K562 (cell line): Measurements from ENCODE around the gene SHISA7. TPM values are rescaled to one million over a fixed set of nuclear protein-coding genes. Genes with fewer than 3 reads are reported as not detected.

Experiments used
- ATAC-seq: fragments of 200-7000 bp; cut with Tn5 transposase; 3 replicates; pipeline ENCODE4 v1.9.1; 2020; ENCODE audit warnings: moderate library complexity
- BruUV-seq: library from RNA; stranded (reverse); fragments of 400-500 nt; replicated peaks from 2 replicates; lab custom pipeline; 2021; lab: Mats Ljungman, UMichigan
- CTCF ChIA-PET: fragments of 300-600 bp; formaldehyde crosslinking; extraction: SDS; loops from one replicate; lab custom pipeline; 2021; ENCODE audit warnings: low intra/inter-chr PET ratio; lab: Yijun Ruan, JAX
- POLR2A ChIA-PET: fragments of 300-600, 350-650 bp; sonication (Branson Sonifier 250); formaldehyde crosslinking; extraction: SDS; loops from one replicate; lab custom pipeline; 2021; ENCODE audit warnings: antibody characterized with exemption, inconsistent platforms; lab: Yijun Ruan, JAX
- DNase-seq, 4 experiments: peaks; one replicate each; pipeline versions ENCODE4 v3.0.0 to v3.0.0-alpha.2; 2011 to 2018; ENCODE audit warnings: low spot score in 3 of 4, mixed read lengths in 3 of 4; ENCODE audit errors: extremely low read depth in 1 of 4
- FAIRE-seq: peaks from 2 replicates; lab custom pipeline; 2011; peaks lifted over from hg19 to GRCh38; lab: Jason Lieb, UNC
- H2AFZ ChIP-seq: 2 replicates; pipeline ENCODE4 v1.6.0; 2011; ENCODE audit warnings: low read depth, low read length, control low read depth, inconsistent platforms
- H3K27ac ChIP-seq: fragments of 200-600 bp; 3 replicates; pipeline ENCODE4 v1.8.0; 2011; ENCODE audit warnings: low read depth, mild to moderate bottlenecking, control low read depth, inconsistent platforms, low read length, moderate library complexity, mixed read lengths; ENCODE audit errors: extremely low read depth
- H3K27me3 ChIP-seq, 2 experiments: fragments of 300-600 bp in 1 of 2; 2 replicates in 1 of 2; 3 replicates in 1 of 2; pipeline versions ENCODE4 v1.6.0 to v1.8.0; 2011; ENCODE audit warnings: inconsistent platforms in 2 of 2, low read length in 2 of 2, mild to moderate bottlenecking in 1 of 2, mixed read lengths in 1 of 2, moderate library complexity in 1 of 2; ENCODE audit not compliant: control insufficient read depth in 2 of 2, insufficient read depth in 2 of 2
- H3K36me3 ChIP-seq: fragments of 300-600 bp; 3 replicates; pipeline ENCODE4 v1.8.0; 2011; ENCODE audit warnings: mild to moderate bottlenecking, low read length, inconsistent platforms; ENCODE audit not compliant: control insufficient read depth, insufficient read depth
- H3K4me1 ChIP-seq, 2 experiments: fragments of 200-600 bp in 1 of 2; replicated peaks in 1 of 2; 2 replicates in 1 of 2; 3 replicates in 1 of 2; pipeline versions ENCODE4 v1.5.1 to v1.8.0; 2011; ENCODE audit warnings: inconsistent platforms in 2 of 2, low read length in 2 of 2, mild to moderate bottlenecking in 1 of 2, mixed read lengths in 1 of 2, moderate library complexity in 1 of 2; ENCODE audit not compliant: control insufficient read depth in 2 of 2, insufficient read depth in 2 of 2
- H3K4me2 ChIP-seq: 2 replicates; pipeline ENCODE4 v1.6.1; 2011; ENCODE audit warnings: low read length, control low read depth, inconsistent platforms, mixed read lengths; ENCODE audit not compliant: insufficient read depth
- H3K4me3 ChIP-seq: fragments of 200-600 bp; sonication (generic), shearing (Covaris generic); 2 replicates; pipeline ENCODE4 v1.5.1; 2016; ENCODE audit warnings: control low read depth, inconsistent platforms
- H3K79me2 ChIP-seq: fragments of 200-600 bp; 3 replicates; pipeline ENCODE4 v1.8.0; 2011; ENCODE audit warnings: low read length, inconsistent platforms; ENCODE audit not compliant: control insufficient read depth, insufficient read depth
- H3K9ac ChIP-seq, 2 experiments: 2 replicates each; pipeline versions ENCODE4 v1.6.0 to v1.6.1; 2011; ENCODE audit warnings: low read depth in 2 of 2, low read length in 2 of 2, control low read depth in 1 of 2, inconsistent platforms in 1 of 2, mild to moderate bottlenecking in 1 of 2, mixed read lengths in 1 of 2; ENCODE audit not compliant: insufficient read depth in 1 of 2
- H3K9me1 ChIP-seq: one replicate; pipeline ENCODE4 v1.6.0; 2011; ENCODE audit warnings: inconsistent platforms, mild to moderate bottlenecking, low read length, moderate library complexity; ENCODE audit not compliant: control insufficient read depth, insufficient read depth
- H3K9me3 ChIP-seq: replicated peaks from 2 replicates; pipeline ENCODE4 v1.5.1; 2011; ENCODE audit warnings: low read depth, low read length, inconsistent platforms; ENCODE audit not compliant: control insufficient read depth, insufficient read depth
- H4K20me1 ChIP-seq: replicated peaks from 2 replicates; pipeline ENCODE4 v1.6.1; 2011; ENCODE audit warnings: low read length, inconsistent platforms, mixed read lengths; ENCODE audit not compliant: control insufficient read depth, insufficient read depth
- GABPA ChIP-seq: fragments of 200-800 bp; sonication (Bioruptor generic); conservative IDR thresholded peaks from 2 replicates; pipeline ENCODE4 v1.6.1; 2016; ENCODE audit warnings: low read depth, missing genetic modification characterization, missing compliant biosample characterization
- HDGF ChIP-seq: fragments of 450-650 bp; IDR thresholded peaks from 2 replicates; pipeline ENCODE4 v1.6.1; 2016
- HOXB6 ChIP-seq: fragments of 250-450 bp; sonication (Bioruptor Pico); IDR thresholded peaks from 2 replicates; pipeline ENCODE4 v1.5.1; 2022; ENCODE audit warnings: mild to moderate bottlenecking, borderline replicate concordance
- HSF4 ChIP-seq: fragments of 250-450 bp; sonication (Bioruptor Pico); IDR thresholded peaks from 2 replicates; pipeline ENCODE4 v2.1.2; 2022; ENCODE audit warnings: mild to moderate bottlenecking, moderate library complexity, borderline replicate concordance
- MAZ ChIP-seq, 2 experiments: fragments of 450-650 bp in 1 of 2; sonication (generic) in 1 of 2; formaldehyde crosslinking; IDR thresholded peaks in 1 of 2; conservative IDR thresholded peaks in 1 of 2; 2 replicates each; pipeline versions ENCODE4 v1.4.0 to v1.5.0; 2020; ENCODE audit warnings: mild to moderate bottlenecking in 1 of 2, missing genetic modification reagents in 1 of 2
- POLR2AphosphoS5 ChIP-seq: IDR thresholded peaks from 2 replicates; pipeline ENCODE4 v1.6.1; 2011; ENCODE audit warnings: mild to moderate bottlenecking, low read depth, low read length, moderate library complexity; ENCODE audit not compliant: control insufficient read depth, insufficient read depth
- RBM34 ChIP-seq: fragments of 200-400 bp; formaldehyde crosslinking; IDR thresholded peaks from 2 replicates; pipeline ENCODE4 v1.6.1; 2018; ENCODE audit warnings: low read length, borderline replicate concordance; ENCODE audit not compliant: insufficient read depth
- RCOR1 ChIP-seq, 2 experiments: IDR thresholded peaks; 2 replicates each; pipeline ENCODE4 v1.6.1; 2012; ENCODE audit warnings: low read depth in 2 of 2, low read length in 2 of 2, borderline replicate concordance in 1 of 2, improper control_type of control experiment in 1 of 2
- RFX1 ChIP-seq: fragments of 450-650 bp; IDR thresholded peaks from 2 replicates; pipeline ENCODE4 v1.6.1; 2016; ENCODE audit warnings: mild to moderate bottlenecking, moderate library complexity
- SP1 ChIP-seq: sonication (generic); formaldehyde crosslinking; IDR thresholded peaks from 2 replicates; pipeline ENCODE4 v1.8.1; 2022; ENCODE audit warnings: mild to moderate bottlenecking, missing genetic modification reagents
- STAT5A ChIP-seq: IDR thresholded peaks from 2 replicates; pipeline ENCODE4 v1.6.1; 2012; ENCODE audit warnings: low read length, inconsistent platforms, borderline replicate concordance
- TCFL5 ChIP-seq: fragments of 250-450 bp; sonication (Bioruptor Pico); conservative IDR thresholded peaks from 2 replicates; pipeline ENCODE4 v1.6.1; 2021; ENCODE audit warnings: mild to moderate bottlenecking, moderate library complexity, matching md5 sums
- TRIM28 ChIP-seq: fragments of 450-650 bp; IDR thresholded peaks from 2 replicates; pipeline ENCODE4 v1.6.1; 2017
- ZEB2 ChIP-seq: fragments of 450-650 bp; IDR thresholded peaks from 2 replicates; pipeline ENCODE4 v1.6.1; 2016
- ZZZ3 ChIP-seq: fragments of 450-650 bp; IDR thresholded peaks from 2 replicates; pipeline ENCODE4 v1.6.1; 2016; ENCODE audit warnings: antibody characterized with exemption, mild to moderate bottlenecking, moderate library complexity
- WGBS: fragments of 100-300 bp; shearing (Covaris generic); methylation state at CpG from one replicate; pipeline ENCODE4 v1.1.6; 2016; ENCODE audit warnings: low coverage, mixed read lengths; ENCODE audit not compliant: insufficient coverage; ENCODE audit errors: missing lambda C conversion rate; 5-methylcytosine and 5-hydroxymethylcytosine counted together
- in situ Hi-C: fragments of 300-500 bp; cut with MboI; formaldehyde crosslinking; loops from 4 replicates; pipeline ENCODE4 v1.15.0; 2018; ENCODE audit warnings: inconsistent platforms, mixed read lengths
- intact Hi-C: fragments of 100-400 bp; cut with micrococcal nuclease; formaldehyde crosslinking; loops from 2 replicates; pipeline ENCODE4 v1.14.2; 2022
- polyA plus RNA-seq, 8 experiments: library from polyadenylated mRNA; depleted of rRNA in 4 of 8; stranded (reverse) in 5 of 8; unstranded in 3 of 8; fragments of >200 nt; fragmentation: Nextera tagmentation in 2 of 8; fragmentation: Illumina TruSeq in 1 of 8; extraction: Ambion mirVana in 2 of 8; extraction: Trizol in 1 of 8; gene quantifications; 2 replicates each; pipeline versions ENCODE4 v1.2.1 to v1.2.3, GENCODE V29; 2011 to 2014; ENCODE audit warnings: inconsistent platforms in 1 of 8, missing spikeins in 1 of 8
- total RNA-seq, 7 experiments: library from RNA; depleted of rRNA in 6 of 7; stranded (reverse); fragments of >200 nt in 6 of 7; fragmentation: Illumina TruSeq in 2 of 7; extraction: Trizol in 2 of 7; gene quantifications; 2 replicates each; pipeline versions ENCODE4 v1.2.1 to v1.2.3, GENCODE V29; 2011 to 2021; ENCODE audit warnings: low replicate concordance in 1 of 7
- TF ChIP-seq, protein P1 (sequence below), 2 experiments: fragments of 450-650 bp in 1 of 2; sonication (generic) in 1 of 2; formaldehyde crosslinking in 1 of 2; IDR thresholded peaks in 1 of 2; conservative IDR thresholded peaks in 1 of 2; 2 replicates each; pipeline versions ENCODE4 v1.6.1 to v1.8.1; 2016 to 2023; ENCODE audit warnings: mild to moderate bottlenecking in 2 of 2, moderate library complexity in 2 of 2, inconsistent platforms in 1 of 2, missing genetic modification reagents in 1 of 2
- TF ChIP-seq, protein P2 (sequence below): fragments of 450-650 bp; IDR thresholded peaks from 2 replicates; pipeline ENCODE4 v1.6.1; 2016
- TF ChIP-seq, protein P3 (sequence below), 2 experiments: fragments of 450-650 bp in 1 of 2; sonication (generic) in 1 of 2; formaldehyde crosslinking; conservative IDR thresholded peaks; 2 replicates each; pipeline versions ENCODE4 v1.4.0 to v1.8.1; 2020 to 2022; ENCODE audit warnings: mild to moderate bottlenecking in 1 of 2, missing genetic modification reagents in 1 of 2
- TF ChIP-seq, protein P4 (sequence below): fragments of 450-650 bp; formaldehyde crosslinking; IDR thresholded peaks from 2 replicates; pipeline ENCODE4 v1.4.0; 2020; ENCODE audit warnings: mild to moderate bottlenecking, moderate library complexity

SHISA7 gene
- total and polyA plus RNA-seq, 9 of the 15 experiments (the other 6 are each of a cell fraction or from before 2014, with no cell fraction given), result 0.01 to 0.40 (median 0.07) TPM

DNA sequence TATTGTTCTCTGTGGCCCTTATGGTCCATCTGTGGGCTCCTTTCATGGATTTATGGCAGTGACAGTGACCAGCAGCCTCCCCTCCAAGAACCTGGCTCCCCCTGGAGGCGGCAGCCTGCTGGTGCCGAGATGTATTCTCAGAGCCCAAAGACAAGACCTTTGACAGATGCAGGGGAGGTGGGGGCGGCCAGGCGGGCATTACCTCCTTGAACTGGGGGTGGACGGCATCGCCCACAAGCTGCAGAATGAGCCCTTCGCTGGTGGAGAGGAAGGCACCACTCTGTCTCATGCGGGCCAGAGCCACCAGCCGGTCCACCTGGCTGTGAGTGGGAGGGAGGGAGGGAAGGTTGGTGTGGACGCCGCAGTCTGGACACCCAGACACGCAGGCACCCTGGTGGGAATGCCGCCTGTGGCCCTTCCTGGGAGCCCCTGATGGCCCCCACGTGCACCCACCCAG lies 11.7 kb upstream of the SHISA7 start:
- Histone ChIP-seq H3K79me2 (peaks cover 24% of the 10 kb centered on the region), H4K20me1 (no peaks in the 10 kb centered on the region; the same call in 1 of the 2 replicates), H3K9me1 (no peaks in the 10 kb centered on the region), H2AFZ (no peak overlapping the region), H3K4me1 (peaks cover 9 to 67% of the 10 kb centered on the region in 2 experiments), H3K27me3 (peaks cover 0 to 5% of the 10 kb centered on the region in 2 experiments; a peak in 3 of 5 replicates), H3K9ac (peak overlapping the region in 1 of 2 experiments; percentile 26; a peak in 1 of 4 replicates), H3K36me3 (peaks cover 37% of the 10 kb centered on the region; the same call in 2 of the 3 replicates), H3K4me3 (no peak overlapping the region), H3K9me3 (no peaks in the 10 kb centered on the region), H3K4me2 (no peak overlapping the region), H3K27ac (no peak overlapping the region)
- 39% methylated on average over 8 of the region's 14 CpGs for WGBS
- FAIRE-seq, result peak; percentile 32
- ATAC-seq, result peak; percentile 65
- intact Hi-C loops, result loop anchor here (5.0 kb wide), 1 partner anchor 68 kb away; the partner anchor contains the start of gene RPL28
- no TSS peak for BruUV-seq
- DNase-seq, result peak in 3 of 4 experiments; percentile 49 to 77 (median 59)
- ChIA-PET POLR2A (interaction anchor here (0.6 kb wide), 1 partner anchor 18 kb away, joined by 3 read pairs; no protein-coding TSS in a partner anchor), CTCF (interaction anchor here (0.5 kb wide), 1 partner anchor 229 kb away, joined by 3 read pairs; no protein-coding TSS in a partner anchor)
- in situ Hi-C loops, result no loop called here
- TF ChIP-seq ZEB2 (no peak), TCFL5 (CRISPR knock-in tag) (no peak), MAZ (CRISPR knock-in tag; conservative IDR thresholded peaks at IDR 0.05 in 1 of 2, IDR thresholded peaks at IDR 0.05 in 1 of 2) (peak in 1 of 2 experiments; percentile 26; a peak in 1 of 4 replicates), HOXB6 (no peak), SP1 (CRISPR knock-in tag) (no peak), RFX1 (no peak), TRIM28 (no peak), STAT5A (no peak), GABPA (tag) (no peak), ZZZ3 (no peak), POLR2AphosphoS5 (no peak), HSF4 (no peak), RCOR1 (IDR thresholded peaks at IDR 0.05; ENCODE audit: borderline replicate concordance in 1 of 2, low read depth in 2 of 2, low read length in 2 of 2) (peak in 1 of 2 experiments; percentile 9; a peak in 1 of 4 replicates), RBM34 (no peak), HDGF (no peak)
- TF ChIP-seq, protein P1, sequence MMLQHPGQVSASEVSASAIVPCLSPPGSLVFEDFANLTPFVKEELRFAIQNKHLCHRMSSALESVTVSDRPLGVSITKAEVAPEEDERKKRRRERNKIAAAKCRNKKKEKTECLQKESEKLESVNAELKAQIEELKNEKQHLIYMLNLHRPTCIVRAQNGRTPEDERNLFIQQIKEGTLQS (IDR thresholded peaks at IDR 0.05), result no peak
- TF ChIP-seq, protein P1 (CRISPR knock-in tag; conservative IDR thresholded peaks at IDR 0.05), result no peak
- TF ChIP-seq, protein P2, sequence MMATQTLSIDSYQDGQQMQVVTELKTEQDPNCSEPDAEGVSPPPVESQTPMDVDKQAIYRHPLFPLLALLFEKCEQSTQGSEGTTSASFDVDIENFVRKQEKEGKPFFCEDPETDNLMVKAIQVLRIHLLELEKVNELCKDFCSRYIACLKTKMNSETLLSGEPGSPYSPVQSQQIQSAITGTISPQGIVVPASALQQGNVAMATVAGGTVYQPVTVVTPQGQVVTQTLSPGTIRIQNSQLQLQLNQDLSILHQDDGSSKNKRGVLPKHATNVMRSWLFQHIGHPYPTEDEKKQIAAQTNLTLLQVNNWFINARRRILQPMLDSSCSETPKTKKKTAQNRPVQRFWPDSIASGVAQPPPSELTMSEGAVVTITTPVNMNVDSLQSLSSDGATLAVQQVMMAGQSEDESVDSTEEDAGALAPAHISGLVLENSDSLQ, result peak; percentile 60
- TF ChIP-seq, protein P3, sequence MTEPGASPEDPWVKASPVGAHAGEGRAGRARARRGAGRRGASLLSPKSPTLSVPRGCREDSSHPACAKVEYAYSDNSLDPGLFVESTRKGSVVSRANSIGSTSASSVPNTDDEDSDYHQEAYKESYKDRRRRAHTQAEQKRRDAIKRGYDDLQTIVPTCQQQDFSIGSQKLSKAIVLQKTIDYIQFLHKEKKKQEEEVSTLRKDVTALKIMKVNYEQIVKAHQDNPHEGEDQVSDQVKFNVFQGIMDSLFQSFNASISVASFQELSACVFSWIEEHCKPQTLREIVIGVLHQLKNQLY (CRISPR knock-in tag; conservative IDR thresholded peaks at IDR 0.05), result no peak
- TF ChIP-seq, protein P4, sequence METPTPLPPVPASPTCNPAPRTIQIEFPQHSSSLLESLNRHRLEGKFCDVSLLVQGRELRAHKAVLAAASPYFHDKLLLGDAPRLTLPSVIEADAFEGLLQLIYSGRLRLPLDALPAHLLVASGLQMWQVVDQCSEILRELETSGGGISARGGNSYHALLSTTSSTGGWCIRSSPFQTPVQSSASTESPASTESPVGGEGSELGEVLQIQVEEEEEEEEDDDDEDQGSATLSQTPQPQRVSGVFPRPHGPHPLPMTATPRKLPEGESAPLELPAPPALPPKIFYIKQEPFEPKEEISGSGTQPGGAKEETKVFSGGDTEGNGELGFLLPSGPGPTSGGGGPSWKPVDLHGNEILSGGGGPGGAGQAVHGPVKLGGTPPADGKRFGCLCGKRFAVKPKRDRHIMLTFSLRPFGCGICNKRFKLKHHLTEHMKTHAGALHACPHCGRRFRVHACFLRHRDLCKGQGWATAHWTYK, result no peak
